Esophagus muscularis mucosa (tissue), 4 donors: ENCODE measurements around the gene RPS3. TPM values are rescaled to one million over a fixed set of nuclear protein-coding genes. Genes with fewer than 3 reads are reported as not detected.
A peak's percentile ranks its signal among the peaks of the same experiment; 100 is the strongest.
"Not testable (repeated sequence)": the region's sequence is repeated elsewhere in the genome, so short reads cannot be mapped to it uniquely, and the experiment has no call there.

ENCODE experiments used
- DNase-seq: peaks from one replicate; pipeline ENCODE4 v3.0.0-alpha.2; 2017; ENCODE audit errors: extremely low spot score
- H3K27ac ChIP-seq, 4 donors: fragments of 200-600 bp; sonication (generic); replicated peaks in 1 of 4; 1 replicate in 3 of 4; 2 replicates in 1 of 4; pipeline ENCODE4 v1.5.1; 2016 to 2019; ENCODE audit warnings: mild to moderate bottlenecking in 1 of 4
- H3K27me3 ChIP-seq, 4 donors: fragments of 200-600 bp; sonication (generic); one replicate each; pipeline versions ENCODE4 v1.5.1 to v1.6.0; 2016 to 2019
- H3K36me3 ChIP-seq, 4 donors: fragments of 200-600 bp; sonication (generic); one replicate each; pipeline ENCODE4 v1.5.1; 2016 to 2019
- H3K4me1 ChIP-seq, 4 donors: fragments of 200-600 bp; sonication (generic); one replicate each; pipeline ENCODE4 v1.5.1; 2016 to 2019
- H3K4me3 ChIP-seq, 4 donors: fragments of 200-600 bp; sonication (generic); 1 replicate in 2 of 4; 2 replicates in 2 of 4; pipeline ENCODE4 v1.5.1; 2016 to 2019; ENCODE audit warnings: mild to moderate bottlenecking in 4 of 4, moderate library complexity in 1 of 4
- H3K9me3 ChIP-seq, 4 donors: fragments of 200-600 bp; sonication (generic); 1 replicate in 3 of 4; 2 replicates in 1 of 4; pipeline ENCODE4 v1.5.1; 2016 to 2019
- CTCF ChIP-seq, 3 experiments: fragments of 200-600 bp in 2 of 3; fragments of 450-650 bp in 1 of 3; sonication (generic) in 2 of 3; IDR thresholded peaks; one replicate each; pipeline ENCODE4 v1.5.1; 2017 to 2019; ENCODE audit warnings: antibody characterized with exemption in 3 of 3, mild to moderate bottlenecking in 2 of 3, moderate library complexity in 1 of 3
- EP300 ChIP-seq: sonication (generic); formaldehyde crosslinking; IDR thresholded peaks from one replicate; pipeline ENCODE4 v1.6.1; 2017; ENCODE audit warnings: antibody characterized with exemption
- POLR2A ChIP-seq: fragments of 450-650 bp; IDR thresholded peaks from one replicate; pipeline ENCODE4 v1.6.1; 2017; ENCODE audit warnings: antibody characterized with exemption, moderate library complexity, mild to moderate bottlenecking, low read depth
- POLR2AphosphoS5 ChIP-seq, 2 donors: sonication (generic); formaldehyde crosslinking; IDR thresholded peaks; one replicate each; pipeline ENCODE4 v1.6.1; 2017; ENCODE audit warnings: antibody characterized with exemption in 2 of 2
- WGBS: methylation state at CpG from one replicate; pipeline ENCODE4 v1.1.5; 2018; 5-methylcytosine and 5-hydroxymethylcytosine counted together
- intact Hi-C: fragments of 100-400 bp; cut with DNase I; formaldehyde crosslinking; loops from one replicate; pipeline ENCODE4 v1.15.1; 2023
- total RNA-seq, 4 donors: library from RNA; depleted of rRNA; stranded (reverse); fragments of >200 nt; gene quantifications; one replicate each; pipeline versions ENCODE4 v1.1.0 to v1.2.1, GENCODE V29; 2016

Gene RPS3
- total RNA-seq, 4 donors from 2014 or later = 879 to 1,878 (median 1,387) TPM

GRCh38 chr11:75403037-75403436, 3.7 kb downstream of the RPS3 start:
- intact Hi-C loops = no loop called here
- no peak for DNase-seq
- no peak overlapping the region for H3K4me3 ChIP-seq
- TF ChIP-seq POLR2A (no peak), CTCF (IDR thresholded peaks at IDR 0.05) (no peak), POLR2AphosphoS5 (IDR thresholded peaks at IDR 0.05) (no peak)
- peaks cover 51 to 72% (median 68%) of the 10 kb centered on the region in 4 donors for H3K36me3 ChIP-seq
- peak overlapping the region in 1 of 4 donors; percentile 8 for H3K27ac ChIP-seq
- H3K4me1 ChIP-seq = peaks cover 13 to 54% (median 36%) of the 10 kb centered on the region in 4 donors
- no peaks in the 10 kb centered on the region for H3K27me3 ChIP-seq
- no peaks in the 10 kb centered on the region for H3K9me3 ChIP-seq
- WGBS = 67% methylated on average over 1 of the region's 1 CpG

GRCh38 chr11:75403983-75404658, 4.8 kb downstream of the RPS3 start:
- intact Hi-C loops = no loop called here
- Histone ChIP-seq H3K4me3 (no peak overlapping the region), H3K36me3 (peaks cover 56 to 81% (median 77%) of the 10 kb centered on the region in 4 donors), H3K27me3 (no peaks in the 10 kb centered on the region), H3K9me3 (no peaks in the 10 kb centered on the region), H3K27ac (no peak overlapping the region), H3K4me1 (peaks cover 13 to 61% (median 37%) of the 10 kb centered on the region in 4 donors)
- 82% methylated on average over 13 of the region's 15 CpGs for WGBS
- TF ChIP-seq POLR2AphosphoS5 (IDR thresholded peaks at IDR 0.05) = no peak
- no peak for TF ChIP-seq EP300
- no peak for TF ChIP-seq POLR2A
- TF ChIP-seq CTCF (IDR thresholded peaks at IDR 0.05) = no peak
- no peak for DNase-seq

- Histone ChIP-seq H3K4me1 (peaks cover 4 to 48% (median 20%) of the 10 kb centered on the region in 4 donors), H3K4me3 (no peak overlapping the region), H3K9me3 (no peaks in the 10 kb centered on the region), H3K27ac (no peak overlapping the region), H3K36me3 (peaks cover 54 to 75% (median 72%) of the 10 kb centered on the region in 4 donors), H3K27me3 (no peaks in the 10 kb centered on the region)
- intact Hi-C loops = no loop called here
- TF ChIP-seq POLR2A (no peak), POLR2AphosphoS5 (IDR thresholded peaks at IDR 0.05) (no peak), EP300 (no peak), CTCF (IDR thresholded peaks at IDR 0.05) (no peak)
- DNase-seq = no peak
- WGBS = 0% methylated on average over 1 of the region's 1 CpG
These were observed 7.0 kb downstream of the RPS3 start for GRCh38 chr11:75406338-75406777.

- H3K36me3 ChIP-seq = peaks cover 32 to 75% (median 66%) of the 10 kb centered on the region in 4 donors
- TF ChIP-seq CTCF (IDR thresholded peaks at IDR 0.05) (no peak), POLR2A (no peak), POLR2AphosphoS5 (IDR thresholded peaks at IDR 0.05) (no peak)
- H3K4me3 ChIP-seq = no peak overlapping the region
- no peaks in the 10 kb centered on the region for H3K9me3 ChIP-seq
- intact Hi-C loops = no loop called here
- H3K27ac ChIP-seq = peak overlapping the region in 1 of 4 donors; percentile 5
- peaks cover 0 to 27% (median 6%) of the 10 kb centered on the region in 4 donors for H3K4me1 ChIP-seq
- no peaks in the 10 kb centered on the region for H3K27me3 ChIP-seq
- no peak for DNase-seq
- 84% methylated on average over 2 of the region's 2 CpGs for WGBS
These were observed 9.6 kb downstream of the RPS3 start for GRCh38 chr11:75408957-75409219.

GRCh38 chr11:75409971-75410370, 10.7 kb downstream of the RPS3 start:
- H3K27me3 ChIP-seq, intact Hi-C loops, H3K27ac ChIP-seq, H3K4me3 ChIP-seq, DNase-seq, H3K9me3 ChIP-seq: not testable (repeated sequence)
- peaks cover 0 to 27% (median 6%) of the 10 kb centered on the region in 4 donors for H3K4me1 ChIP-seq
- WGBS = 95% methylated on average over 4 of the region's 33 CpGs
- peaks cover 21 to 75% (median 66%) of the 10 kb centered on the region in 4 donors for H3K36me3 ChIP-seq

- H3K4me3 ChIP-seq, H3K27ac ChIP-seq, H3K27me3 ChIP-seq, DNase-seq, H3K9me3 ChIP-seq, H3K4me1 ChIP-seq, intact Hi-C loops: not testable (repeated sequence)
- H3K36me3 ChIP-seq = peaks cover 8 to 60% (median 45%) of the 10 kb centered on the region in 4 donors
- WGBS = 78% methylated on average over 10 of the region's 10 CpGs
These were observed 13.8 kb downstream of the RPS3 start for GRCh38 chr11:75413146-75413545.
